ENCODE results near the gene LCN10.

GRCh38 chr9:136756134-136756438, 13.3 kb upstream of the LCN10 start:
- TF ChIP-seq, protein P1, sequence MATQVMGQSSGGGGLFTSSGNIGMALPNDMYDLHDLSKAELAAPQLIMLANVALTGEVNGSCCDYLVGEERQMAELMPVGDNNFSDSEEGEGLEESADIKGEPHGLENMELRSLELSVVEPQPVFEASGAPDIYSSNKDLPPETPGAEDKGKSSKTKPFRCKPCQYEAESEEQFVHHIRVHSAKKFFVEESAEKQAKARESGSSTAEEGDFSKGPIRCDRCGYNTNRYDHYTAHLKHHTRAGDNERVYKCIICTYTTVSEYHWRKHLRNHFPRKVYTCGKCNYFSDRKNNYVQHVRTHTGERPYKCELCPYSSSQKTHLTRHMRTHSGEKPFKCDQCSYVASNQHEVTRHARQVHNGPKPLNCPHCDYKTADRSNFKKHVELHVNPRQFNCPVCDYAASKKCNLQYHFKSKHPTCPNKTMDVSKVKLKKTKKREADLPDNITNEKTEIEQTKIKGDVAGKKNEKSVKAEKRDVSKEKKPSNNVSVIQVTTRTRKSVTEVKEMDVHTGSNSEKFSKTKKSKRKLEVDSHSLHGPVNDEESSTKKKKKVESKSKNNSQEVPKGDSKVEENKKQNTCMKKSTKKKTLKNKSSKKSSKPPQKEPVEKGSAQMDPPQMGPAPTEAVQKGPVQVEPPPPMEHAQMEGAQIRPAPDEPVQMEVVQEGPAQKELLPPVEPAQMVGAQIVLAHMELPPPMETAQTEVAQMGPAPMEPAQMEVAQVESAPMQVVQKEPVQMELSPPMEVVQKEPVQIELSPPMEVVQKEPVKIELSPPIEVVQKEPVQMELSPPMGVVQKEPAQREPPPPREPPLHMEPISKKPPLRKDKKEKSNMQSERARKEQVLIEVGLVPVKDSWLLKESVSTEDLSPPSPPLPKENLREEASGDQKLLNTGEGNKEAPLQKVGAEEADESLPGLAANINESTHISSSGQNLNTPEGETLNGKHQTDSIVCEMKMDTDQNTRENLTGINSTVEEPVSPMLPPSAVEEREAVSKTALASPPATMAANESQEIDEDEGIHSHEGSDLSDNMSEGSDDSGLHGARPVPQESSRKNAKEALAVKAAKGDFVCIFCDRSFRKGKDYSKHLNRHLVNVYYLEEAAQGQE (IDR thresholded peaks at IDR 0.05): no peak
- TF ChIP-seq, protein P2, sequence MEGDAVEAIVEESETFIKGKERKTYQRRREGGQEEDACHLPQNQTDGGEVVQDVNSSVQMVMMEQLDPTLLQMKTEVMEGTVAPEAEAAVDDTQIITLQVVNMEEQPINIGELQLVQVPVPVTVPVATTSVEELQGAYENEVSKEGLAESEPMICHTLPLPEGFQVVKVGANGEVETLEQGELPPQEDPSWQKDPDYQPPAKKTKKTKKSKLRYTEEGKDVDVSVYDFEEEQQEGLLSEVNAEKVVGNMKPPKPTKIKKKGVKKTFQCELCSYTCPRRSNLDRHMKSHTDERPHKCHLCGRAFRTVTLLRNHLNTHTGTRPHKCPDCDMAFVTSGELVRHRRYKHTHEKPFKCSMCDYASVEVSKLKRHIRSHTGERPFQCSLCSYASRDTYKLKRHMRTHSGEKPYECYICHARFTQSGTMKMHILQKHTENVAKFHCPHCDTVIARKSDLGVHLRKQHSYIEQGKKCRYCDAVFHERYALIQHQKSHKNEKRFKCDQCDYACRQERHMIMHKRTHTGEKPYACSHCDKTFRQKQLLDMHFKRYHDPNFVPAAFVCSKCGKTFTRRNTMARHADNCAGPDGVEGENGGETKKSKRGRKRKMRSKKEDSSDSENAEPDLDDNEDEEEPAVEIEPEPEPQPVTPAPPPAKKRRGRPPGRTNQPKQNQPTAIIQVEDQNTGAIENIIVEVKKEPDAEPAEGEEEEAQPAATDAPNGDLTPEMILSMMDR (IDR thresholded peaks at IDR 0.05): no peak

All from A549 (cell line).